NCI-H1105 treated with DMSO at 0.1 percent for 48 hours (cell line): Measurements from ENCODE around the gene PPFIBP1.

Experiments used
- DNase-seq: peaks from one replicate; lab custom pipeline; 2025; lab: John Stamatoyannopoulos, UW

Gene PPFIBP1

GRCh38 chr12:27513155-27513824, 10.7 kb upstream of the PPFIBP1 start:
- DNase-seq, result no peak

DNA sequence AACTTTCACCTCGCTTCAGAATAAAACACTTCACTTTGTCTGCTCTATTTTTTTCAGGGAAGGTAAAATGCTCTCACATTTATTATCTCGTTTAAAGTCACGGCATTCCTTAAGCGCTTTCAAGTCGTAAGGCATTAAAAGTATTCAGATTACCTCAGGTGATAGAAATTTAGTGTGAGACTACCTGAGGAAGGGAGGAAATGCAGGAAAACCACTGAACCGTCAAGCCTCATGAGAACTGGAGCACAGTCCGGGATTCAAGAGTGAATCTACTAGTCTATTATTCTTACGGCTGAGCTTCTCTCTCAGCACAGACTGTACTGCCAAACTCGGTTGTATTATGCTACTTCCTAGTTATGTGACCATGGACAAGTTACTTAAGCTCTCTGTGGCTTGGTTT, 8.3 kb upstream of the PPFIBP1 start:
- no peak for DNase-seq

DNA sequence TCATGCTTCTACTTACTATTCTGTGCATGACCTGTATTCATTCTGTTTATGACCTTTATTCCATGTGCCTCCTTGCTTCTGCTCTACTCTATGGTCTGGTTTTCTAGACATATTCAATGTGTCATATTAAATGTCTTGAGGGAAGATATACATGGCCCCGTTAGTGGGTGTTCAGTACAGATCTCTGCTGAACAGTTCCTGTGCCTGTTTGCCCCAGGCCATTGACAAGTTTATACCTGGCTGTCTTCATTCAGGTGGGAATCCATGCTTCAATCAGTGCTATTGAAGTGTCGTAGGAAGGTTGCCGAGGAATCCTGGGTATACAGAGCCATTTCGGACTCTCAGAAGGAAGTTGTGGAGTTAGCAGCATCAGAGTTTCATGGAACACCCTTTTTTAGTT, 7.4 kb upstream of the PPFIBP1 start:
- no peak for DNase-seq

- no peak for DNase-seq
These were observed 6.5 kb upstream of the PPFIBP1 start for GRCh38 chr12:27517546-27517945.

DNA sequence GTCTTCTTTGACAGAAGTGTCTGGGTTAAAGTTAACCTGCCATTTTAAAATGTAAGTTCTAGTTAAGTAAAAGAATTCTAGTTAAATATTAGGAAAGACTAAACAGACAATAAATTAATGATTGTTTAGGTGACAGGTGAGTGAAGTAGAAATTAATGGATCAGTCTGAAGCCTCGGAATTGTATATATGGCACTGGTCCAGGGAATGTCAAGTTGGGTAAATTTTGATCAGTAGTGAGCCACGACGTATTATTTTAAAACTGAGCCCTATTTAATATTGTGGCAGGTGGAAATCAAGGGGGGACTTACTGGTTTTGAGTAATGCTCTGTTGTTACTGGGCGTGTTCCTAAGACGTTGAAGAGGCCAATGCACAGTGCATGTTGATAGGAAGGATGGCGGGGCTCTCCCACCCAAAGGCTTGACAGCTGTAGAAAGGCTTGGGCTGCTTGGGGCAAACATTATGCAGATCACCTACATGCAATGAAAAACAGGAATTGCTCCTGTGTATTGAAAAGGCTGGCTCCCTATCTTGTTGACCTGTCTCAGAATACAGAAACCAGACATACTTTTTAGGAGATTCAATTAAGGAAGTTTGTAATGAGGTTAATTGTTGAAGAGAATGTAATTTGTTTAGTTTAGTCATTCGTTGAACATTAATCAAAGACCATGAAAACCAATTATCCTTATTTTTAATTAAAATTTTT, 5.9 kb upstream of the PPFIBP1 start:
- peak; percentile 69 for DNase-seq

- DNase-seq, result no peak
These were observed 2.9 kb upstream of the PPFIBP1 start for GRCh38 chr12:27521066-27521465.

DNA sequence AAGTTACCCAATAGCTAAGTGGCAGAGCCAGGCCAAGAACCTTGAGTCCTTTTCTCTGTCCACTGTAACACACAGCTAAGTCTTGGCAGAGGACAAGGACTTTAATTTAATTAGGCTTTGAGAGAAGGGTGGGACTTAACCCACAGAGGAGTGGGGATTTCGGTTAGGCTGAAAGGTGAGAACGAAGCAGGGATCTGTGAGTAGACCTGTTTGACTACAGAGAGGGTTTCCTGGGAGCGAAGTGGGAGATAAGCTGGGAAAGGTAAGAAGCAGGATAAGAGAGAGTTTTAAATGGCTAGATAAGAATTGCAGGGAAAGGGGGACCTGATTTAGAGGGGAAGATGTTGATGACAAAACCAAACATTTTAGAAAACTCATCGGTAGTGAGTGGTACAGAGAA, 2.0 kb upstream of the PPFIBP1 start:
- DNase-seq, result no peak

DNA sequence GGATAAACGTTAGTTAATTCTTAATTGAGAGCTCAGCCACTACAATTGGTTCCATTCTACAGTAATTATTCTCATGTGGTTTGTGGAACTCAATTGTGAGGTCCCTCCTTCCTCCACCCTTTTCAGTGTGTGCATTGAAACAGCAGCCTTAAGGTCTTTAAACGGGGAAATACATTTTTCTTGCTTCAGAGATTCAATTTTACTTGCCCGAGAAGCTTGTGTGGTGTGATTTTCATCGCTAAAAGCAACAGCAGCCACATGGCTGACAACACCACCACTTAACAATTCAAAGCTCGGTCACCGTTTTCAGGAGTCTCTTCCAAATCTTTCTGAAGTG, 733 bp upstream of the PPFIBP1 start:
- no peak for DNase-seq

DNA sequence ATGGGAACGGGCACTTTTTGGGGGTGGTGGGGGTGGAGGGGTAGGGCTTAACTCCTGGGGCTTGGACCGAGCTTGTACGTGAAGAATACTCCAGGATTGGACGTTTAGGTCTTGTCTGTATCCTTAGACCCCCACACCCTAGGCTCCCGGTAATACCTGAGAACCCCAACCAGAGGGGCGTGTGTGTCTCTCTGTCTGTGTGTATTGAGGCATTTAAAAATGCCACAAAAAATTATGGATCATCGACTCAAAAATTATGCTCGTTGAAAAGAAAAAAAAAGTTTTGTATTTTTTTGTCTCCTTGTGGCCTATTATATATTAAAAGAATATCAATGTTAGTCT, 459 bp downstream of the PPFIBP1 start:
- DNase-seq, result no peak

- DNase-seq, result no peak
These were observed 1.1 kb downstream of the PPFIBP1 start for GRCh38 chr12:27524839-27525753.

GRCh38 chr12:27527512-27527911, 3.5 kb downstream of the PPFIBP1 start:
- DNase-seq, result no peak

GRCh38 chr12:27528788-27529187, 4.8 kb downstream of the PPFIBP1 start:
- DNase-seq, result no peak

DNA sequence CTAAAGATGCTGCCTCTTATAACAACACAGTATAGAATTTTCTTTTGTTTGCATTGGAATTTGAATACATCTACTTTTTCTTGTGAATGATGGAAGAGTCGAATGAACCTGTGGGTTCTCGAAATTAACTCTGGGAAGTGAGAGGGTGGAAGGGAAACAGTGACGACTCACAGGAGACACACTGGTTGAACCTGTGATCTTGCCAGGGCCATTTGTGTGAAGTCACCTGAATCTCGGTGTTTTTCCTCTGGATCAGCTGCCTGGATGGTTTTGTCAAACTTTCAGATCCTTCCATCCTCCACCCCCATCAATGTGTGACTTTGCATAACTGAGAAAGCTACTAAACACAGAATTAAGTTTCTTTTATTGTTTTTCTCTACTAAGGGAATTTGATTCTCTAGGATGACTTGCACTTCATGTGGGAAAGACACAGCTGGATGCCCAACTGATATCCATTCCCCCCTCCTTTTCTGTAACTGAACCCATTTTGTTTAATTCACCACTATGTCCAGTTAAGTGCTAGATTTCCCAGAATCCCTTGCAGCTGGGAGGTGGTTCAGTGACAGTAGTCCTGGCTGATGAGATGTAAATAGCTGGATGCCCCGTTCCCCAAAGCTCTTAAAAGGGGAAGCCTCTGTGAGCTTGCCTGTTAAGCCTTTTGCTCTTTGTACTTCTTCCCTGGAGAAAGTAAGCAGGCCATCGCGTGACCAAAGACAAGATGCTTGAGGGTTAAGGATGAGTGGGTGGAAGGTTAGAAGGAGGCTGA, 6.3 kb downstream of the PPFIBP1 start:
- no peak for DNase-seq

DNA sequence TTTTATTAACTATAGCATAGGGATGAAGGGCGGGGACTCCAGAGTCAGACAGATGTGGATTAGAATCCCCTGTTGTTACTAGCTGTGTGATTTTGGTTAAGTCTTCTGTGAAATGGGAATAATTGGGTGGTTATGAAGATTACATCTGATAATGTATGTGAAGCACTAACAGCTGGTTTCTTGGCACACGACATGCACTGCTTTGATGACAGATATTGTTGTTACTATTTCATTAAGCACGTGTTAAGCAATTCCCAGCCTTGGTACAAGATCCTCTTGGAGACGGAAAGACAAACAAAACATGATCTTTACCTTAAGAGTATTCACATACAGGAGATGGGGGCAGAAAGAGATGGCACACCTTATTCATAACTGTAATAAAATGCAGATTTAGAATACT, 7.9 kb downstream of the PPFIBP1 start:
- no peak for DNase-seq

DNA sequence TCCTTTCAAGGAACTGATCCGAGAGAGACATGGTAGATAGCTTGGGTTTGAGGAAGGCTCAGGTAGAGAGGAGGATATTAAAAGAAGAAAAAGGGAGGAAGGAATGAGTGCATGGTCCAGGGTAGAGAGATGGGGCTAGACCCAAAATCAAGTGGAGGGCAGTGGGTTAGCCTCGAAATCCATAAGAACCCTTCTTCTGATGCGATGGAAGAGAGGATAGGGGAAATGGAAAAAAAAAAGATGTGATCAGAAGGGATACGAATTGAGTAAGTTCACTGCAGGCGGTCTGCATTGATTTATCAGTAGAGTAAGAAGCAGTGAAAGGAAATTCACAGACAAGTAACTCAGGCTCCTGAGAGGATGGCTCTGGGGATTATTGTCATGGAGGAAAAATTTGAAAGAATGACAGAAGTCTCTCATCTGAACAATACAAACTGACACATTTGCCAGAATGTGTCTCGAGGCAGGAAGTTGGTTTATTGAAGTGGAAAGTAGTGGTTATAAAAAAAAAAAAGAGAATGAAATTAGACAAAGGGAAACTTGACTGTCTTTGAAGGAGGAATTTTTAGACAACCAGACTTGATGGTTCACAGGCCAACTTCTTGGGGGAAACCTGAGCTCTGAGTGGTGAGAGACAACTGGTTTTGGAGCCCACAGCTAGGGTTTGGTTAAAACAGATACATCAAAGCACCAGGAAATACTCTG, 10.2 kb downstream of the PPFIBP1 start:
- no peak for DNase-seq

DNA sequence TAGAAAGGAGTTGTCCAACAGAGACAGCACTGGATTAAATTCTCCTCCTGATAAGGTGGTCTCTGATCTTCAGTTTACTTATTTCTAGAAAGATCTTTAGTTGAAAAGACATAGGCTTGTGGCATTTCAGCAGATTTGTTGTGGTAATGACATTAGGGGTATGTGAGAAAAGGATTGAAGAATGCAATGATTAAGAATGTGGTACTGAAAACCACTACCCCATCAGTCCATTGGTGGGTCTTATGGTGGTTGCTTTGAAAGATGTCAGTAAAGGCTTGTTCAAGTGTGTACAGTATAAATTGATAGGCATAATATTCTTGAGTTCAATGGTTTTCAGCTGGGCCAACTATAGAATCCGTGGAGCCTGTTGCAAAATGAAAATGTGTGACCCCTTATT, 10.8 kb downstream of the PPFIBP1 start:
- no peak for DNase-seq

DNA sequence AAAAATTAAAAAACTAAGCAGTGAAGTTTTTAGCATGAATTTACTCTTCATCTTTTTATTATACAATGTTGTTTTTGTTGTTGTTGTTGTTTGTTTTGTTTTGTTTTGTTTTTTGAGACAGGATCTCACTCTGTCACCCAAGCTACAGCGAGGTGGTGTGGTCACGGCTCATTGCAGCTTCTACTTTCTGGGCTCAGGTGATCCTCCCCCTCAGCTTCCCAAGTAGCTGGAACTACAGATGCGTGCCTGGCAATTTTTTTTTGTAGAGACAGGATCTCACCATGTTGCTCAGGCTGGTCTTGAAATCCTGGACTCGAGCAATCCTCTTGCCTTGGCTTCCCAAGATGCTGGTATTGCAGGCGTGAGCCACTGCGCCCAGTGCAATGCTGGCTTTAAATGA, 11.3 kb downstream of the PPFIBP1 start:
- no peak for DNase-seq

DNA sequence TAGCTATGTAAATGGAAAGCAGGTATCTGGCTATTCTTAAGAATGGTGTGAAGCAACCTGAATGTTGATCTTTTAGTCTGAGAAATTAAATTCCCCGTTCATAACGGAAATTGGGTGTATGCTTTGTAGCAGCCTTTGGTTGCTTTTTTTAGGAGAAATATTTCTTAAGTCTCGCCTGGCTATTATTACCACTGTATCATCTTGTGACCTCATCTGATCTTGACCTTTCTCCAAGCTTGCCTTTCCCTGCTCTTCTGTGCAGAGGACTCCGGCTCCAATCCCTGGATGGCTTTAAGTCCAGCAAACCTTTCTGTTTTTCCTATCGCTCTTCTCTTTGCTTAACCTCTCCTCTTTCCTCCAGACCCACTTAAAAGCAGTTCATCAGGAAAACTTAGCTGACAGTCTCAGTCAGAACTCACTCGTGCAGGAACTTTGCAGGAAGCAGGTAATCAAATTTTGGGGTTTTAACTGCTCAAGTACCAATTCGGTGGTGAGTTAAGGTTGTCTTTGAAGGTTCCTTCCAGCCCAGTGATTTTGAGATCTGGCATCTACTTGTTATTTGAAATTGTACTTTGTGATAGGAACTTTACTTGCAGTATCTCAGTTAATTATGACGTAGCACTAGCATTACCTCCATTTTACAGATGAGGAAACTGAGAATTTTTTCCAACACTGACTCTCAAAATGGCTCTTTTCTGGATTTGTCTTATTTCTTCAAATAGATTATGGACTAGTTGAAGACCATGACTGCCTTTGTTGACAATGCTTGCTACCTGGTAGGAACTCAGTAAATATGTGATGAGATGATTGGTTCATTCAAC, 14.1 kb downstream of the PPFIBP1 start:
- no peak for DNase-seq

- DNase-seq, result no peak
These were observed 15.2 kb downstream of the PPFIBP1 start for GRCh38 chr12:27539191-27539631.

- DNase-seq, result no peak
These were observed 17.2 kb downstream of the PPFIBP1 start for GRCh38 chr12:27541031-27541719.
